HG03521 (cell line): ENCODE data around the gene ARHGEF4.
"Not testable (repeated sequence)": the region's sequence is repeated elsewhere in the genome, so short reads cannot be mapped to it uniquely, and the experiment has no call there.

ENCODE experiments used
- ATAC-seq: cut with Tn5 transposase; IDR thresholded peaks from one replicate; pipeline ENCODE4 v1.9.1; 2021; ENCODE audit warnings: mild to moderate bottlenecking, moderate library complexity; ENCODE audit not compliant: unreplicated experiment

The ARHGEF4 gene

GRCh38 chr2:131076707-131077106 is 240.0 kb downstream of the ARHGEF4 start:
- ATAC-seq: no peak

- no peak for ATAC-seq
Measured at GRCh38 chr2:131077182-131077846, 240.6 kb downstream of the ARHGEF4 start.

DNA sequence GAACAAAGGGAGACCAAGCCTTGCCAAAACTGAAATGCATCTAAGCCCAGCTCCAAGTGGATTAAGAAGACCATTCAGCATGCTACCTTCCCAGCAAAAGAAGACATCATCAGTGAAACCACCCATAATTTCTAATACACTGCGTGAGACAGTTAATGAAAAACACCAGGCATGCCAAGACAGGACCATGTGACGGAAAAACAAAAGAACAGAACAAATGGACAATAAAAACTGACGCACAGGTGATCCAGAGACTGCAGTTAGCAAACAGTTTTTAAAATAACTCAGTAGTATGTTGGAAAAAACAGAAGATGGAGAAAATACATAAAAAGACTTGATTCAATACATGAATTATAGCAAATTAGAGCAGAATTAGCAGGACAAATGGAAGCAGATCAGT is 241.3 kb downstream of the ARHGEF4 start:
- ATAC-seq: no peak

DNA sequence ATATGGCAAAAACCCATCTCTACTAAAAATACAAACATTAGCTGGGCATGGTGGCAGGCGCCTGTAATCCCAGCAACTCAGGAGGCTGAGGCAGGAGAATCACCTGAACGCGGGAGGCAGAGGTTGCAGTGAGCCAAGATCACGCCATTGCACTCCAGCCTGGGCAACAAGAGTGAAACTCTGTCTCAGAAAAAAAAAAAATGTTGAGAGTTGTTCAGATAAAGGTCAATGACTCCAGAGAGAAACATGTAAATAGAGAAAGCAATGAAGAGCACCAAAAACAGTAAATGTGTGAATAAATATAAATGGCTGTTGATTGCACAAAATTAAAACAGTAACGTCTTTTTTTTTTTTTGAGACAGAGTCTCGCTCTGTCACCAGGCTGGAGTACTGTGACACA is 243.2 kb downstream of the ARHGEF4 start:
- not testable (repeated sequence) for ATAC-seq

GRCh38 chr2:131081190-131081589 is 244.5 kb downstream of the ARHGEF4 start:
- no peak for ATAC-seq

DNA sequence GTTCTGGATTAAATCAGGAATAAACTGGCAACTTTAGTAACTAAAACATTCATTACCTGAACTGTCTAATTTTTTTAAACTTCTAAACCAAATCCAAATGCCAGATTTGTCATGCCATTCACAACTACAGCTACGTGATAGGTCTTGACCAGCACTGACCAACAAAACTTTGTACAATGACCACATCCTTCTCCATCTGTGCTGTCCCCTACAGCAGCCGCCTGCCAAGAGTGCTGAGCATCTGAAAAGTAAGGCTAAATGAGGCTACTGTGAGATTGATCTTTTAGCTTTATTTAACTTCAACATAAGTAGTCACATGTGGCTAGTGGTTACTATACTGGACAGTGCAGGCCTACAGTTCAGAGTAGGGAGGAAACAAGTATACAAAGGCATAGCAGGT is 248.9 kb downstream of the ARHGEF4 start:
- no peak for ATAC-seq

GRCh38 chr2:131092458-131093005 is 255.8 kb downstream of the ARHGEF4 start:
- no peak for ATAC-seq

GRCh38 chr2:131093006-131093695 is 256.4 kb downstream of the ARHGEF4 start, which contains the start of gene FAM168B:
Gene FAM168B, minus strand, starts transcription at chr2:131093460. Its CDS starts 10,814 bp downstream, at chr2:131082646.
- peak; percentile 78 for ATAC-seq

DNA sequence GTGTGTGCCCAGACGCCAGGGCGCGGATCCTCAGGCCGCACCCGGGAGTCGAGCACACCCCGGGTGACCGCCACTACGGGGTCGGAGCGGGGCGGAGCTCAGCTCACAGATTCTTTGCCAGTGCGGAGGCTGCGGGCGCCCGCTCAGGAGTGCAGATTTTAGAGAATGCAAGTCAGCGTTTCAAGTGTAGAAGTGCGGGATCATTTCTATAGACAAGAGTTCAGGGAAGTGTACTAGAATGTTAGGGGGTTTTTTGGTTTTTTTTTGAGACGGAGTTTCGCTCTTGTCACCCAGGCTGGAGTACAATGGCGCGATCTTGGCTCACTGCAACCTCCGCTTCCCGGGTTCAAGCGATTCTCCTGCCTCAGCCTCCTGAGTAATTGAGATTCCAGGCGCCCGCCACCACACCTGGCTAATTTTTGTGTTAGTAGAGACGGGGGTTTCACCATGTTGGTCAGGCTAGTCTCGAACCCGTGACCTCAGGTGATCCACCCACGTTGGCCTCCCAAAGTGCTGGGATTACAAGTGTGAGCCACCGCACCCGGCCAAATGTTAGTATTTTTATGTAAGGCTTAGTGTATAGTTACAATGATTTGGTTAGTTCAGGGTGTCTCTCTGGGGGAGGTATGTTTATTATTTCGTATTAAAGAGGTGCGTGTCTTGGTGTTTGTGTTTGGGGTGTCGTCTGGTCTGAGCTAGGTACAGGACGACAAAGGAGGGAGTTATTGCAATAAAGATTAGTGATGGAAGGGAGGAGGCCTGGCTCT is 257.2 kb downstream of the ARHGEF4 start:
- ATAC-seq: peak; percentile 63

GRCh38 chr2:131094463-131095281 is 258.0 kb downstream of the ARHGEF4 start:
- no peak for ATAC-seq
